Activated CD4-positive, alpha-beta T cell treated with anti-CD3 and anti-CD28 coated beads for 36 hours (primary cell): ENCODE measurements around the gene NOL7. TPM values are rescaled to one million over a fixed set of nuclear protein-coding genes. Genes with fewer than 3 reads are reported as not detected.

ENCODE experiments used
- ATAC-seq: fragments of 200-7000 bp; cut with Tn5 transposase; one replicate; pipeline ENCODE4 v1.10.0; 2021; ENCODE audit warnings: mild to moderate bottlenecking, moderate library complexity
- CTCF ChIA-PET: fragments of 350-600 bp; sonication (Branson Sonifier 250); formaldehyde crosslinking; loops from one replicate; lab custom pipeline; 2021; ENCODE audit warnings: antibody characterized with exemption; lab: Charles Lee
- POLR2A ChIA-PET: fragments of 350-600 bp; sonication (Branson Sonifier 250); formaldehyde crosslinking; loops from one replicate; lab custom pipeline; 2021; ENCODE audit warnings: antibody characterized with exemption, inconsistent platforms; lab: Charles Lee
- DNase-seq: peaks from one replicate; pipeline ENCODE4 v3.0.0-alpha.2; 2020
- H3K27ac Mint-ChIP-seq: one replicate; pipeline ENCODE4 v1.8.0; 2021; ENCODE audit warnings: mixed read lengths
- H3K27me3 Mint-ChIP-seq: one replicate; pipeline ENCODE4 v1.8.0; 2021; ENCODE audit warnings: mixed read lengths
- H3K36me3 Mint-ChIP-seq: one replicate; pipeline ENCODE4 v1.8.0; 2021; ENCODE audit warnings: low read depth, mixed read lengths
- H3K4me1 Mint-ChIP-seq: one replicate; pipeline ENCODE4 v1.8.0; 2021; ENCODE audit warnings: mixed read lengths
- H3K4me3 Mint-ChIP-seq: one replicate; pipeline ENCODE4 v1.8.0; 2021; ENCODE audit warnings: mild to moderate bottlenecking, moderate library complexity, mixed read lengths
- H3K9me3 Mint-ChIP-seq: one replicate; pipeline ENCODE4 v1.8.0; 2021; ENCODE audit warnings: low read depth, mixed read lengths
- intact Hi-C, 2 experiments: fragments of 100-400 bp; cut with DNase I in 1 of 2; cut with micrococcal nuclease in 1 of 2; formaldehyde crosslinking; loops; one replicate each; pipeline versions ENCODE4 v1.14.2 to v1.15.1; 2022 to 2024; cut with DNase I, micrococcal nuclease
- total RNA-seq, 2 experiments: library from RNA; stranded (reverse); gene quantifications; one replicate each; pipeline ENCODE4 v1.2.3, GENCODE V29; 2021

The NOL7 gene
- total RNA-seq, result 10 to 100 TPM; 92.8 to 97.3 TPM

DNA sequence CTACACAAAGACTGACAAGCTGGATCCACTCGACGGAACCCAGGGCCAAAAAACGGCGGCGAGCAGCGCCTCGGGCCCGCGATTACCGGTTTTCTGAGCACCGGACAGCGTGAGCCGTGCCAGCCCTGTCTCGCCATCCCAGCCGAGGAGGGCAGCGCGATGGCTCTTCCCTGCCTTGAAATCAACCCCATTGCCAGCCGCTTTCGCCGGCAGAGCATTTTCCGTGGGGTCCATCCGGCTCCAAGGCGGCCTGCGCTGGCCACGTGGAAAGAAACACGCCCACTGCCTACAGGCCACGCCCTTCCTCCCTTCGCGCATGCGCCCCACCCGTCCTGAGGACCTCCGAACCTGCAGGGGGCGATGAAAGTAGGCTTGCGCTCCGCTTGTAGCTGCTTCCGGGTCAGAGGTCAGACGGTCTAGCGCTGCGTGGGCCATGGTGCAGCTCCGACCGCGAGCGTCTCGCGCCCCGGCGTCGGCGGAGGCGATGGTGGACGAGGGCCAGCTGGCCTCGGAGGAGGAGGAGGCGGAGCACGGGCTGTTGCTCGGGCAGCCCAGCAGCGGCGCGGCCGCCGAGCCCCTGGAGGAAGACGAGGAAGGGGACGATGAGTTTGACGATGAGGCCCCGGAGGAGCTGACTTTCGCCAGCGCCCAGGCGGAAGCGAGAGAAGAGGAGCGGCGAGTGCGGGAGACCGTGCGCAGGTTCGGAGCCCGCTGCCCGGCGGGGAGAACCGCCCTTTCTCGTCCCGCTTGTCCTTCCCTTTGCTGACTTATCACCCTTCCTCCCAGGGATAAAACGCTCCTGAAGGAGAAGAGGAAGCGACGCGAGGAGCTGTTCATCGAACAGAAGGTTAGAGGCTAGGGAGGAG, at the start of gene NOL7:
NOL7 (plus strand) TSS at position 410 of the 866 bp plus-strand sequence; CDS start at position 434, 24 bp downstream.
- Mint-ChIP-seq H3K9me3 (no peaks in the 10 kb centered on the region), H3K36me3 (peaks cover 44% of the 10 kb centered on the region), H3K4me3 (peak within 1 kb of the TSS; percentile 92), H3K27ac (peak within 1 kb of the TSS; percentile 90), H3K27me3 (no peaks in the 10 kb centered on the region), H3K4me1 (peaks cover 44% of the 10 kb centered on the region)
- POLR2A ChIA-PET, result interaction anchor here (0.6 to 2.1 kb wide), 9 partner anchors 10 to 286 kb away, joined by 3 to 10 read pairs (median 5); partner anchors contain the start of genes RANBP9, SIRT5 and TBC1D7
- ATAC-seq, result peak; percentile 92
- intact Hi-C loops, result loop anchor here (1.0 to 5.0 kb wide), 11 partner anchors 41 to 1632 kb away; partner anchors contain the start of genes SIRT5 (in 2 of the 2), GFOD1 (in 1 of the 2), JARID2 (in 1 of the 2) and MCUR1 (in 1 of the 2)
- CTCF ChIA-PET, result interaction anchor here (0.6 to 3.6 kb wide), 25 partner anchors 9 to 431 kb away, joined by 3 to 32 read pairs (median 5); partner anchors contain the start of genes RANBP9, SIRT5 and TBC1D7
- peak; percentile 99 for DNase-seq

- POLR2A ChIA-PET, result no interaction called here
- Mint-ChIP-seq H3K4me1 (no peaks in the 10 kb centered on the region), H3K4me3 (no peak overlapping the region), H3K27me3 (peaks cover 10% of the 10 kb centered on the region), H3K36me3 (no peaks in the 10 kb centered on the region), H3K27ac (no peak overlapping the region), H3K9me3 (no peaks in the 10 kb centered on the region)
- intact Hi-C loops, result no loop called here
- no peak for ATAC-seq
- CTCF ChIA-PET, result interaction anchor here (0.9 kb wide), 1 partner anchor 50 kb away, joined by 4 read pairs; the partner anchor contains the start of gene NOL7
- no peak for DNase-seq
Measured at GRCh38 chr6:13565921-13566320, 49.2 kb upstream of the NOL7 start.

DNA sequence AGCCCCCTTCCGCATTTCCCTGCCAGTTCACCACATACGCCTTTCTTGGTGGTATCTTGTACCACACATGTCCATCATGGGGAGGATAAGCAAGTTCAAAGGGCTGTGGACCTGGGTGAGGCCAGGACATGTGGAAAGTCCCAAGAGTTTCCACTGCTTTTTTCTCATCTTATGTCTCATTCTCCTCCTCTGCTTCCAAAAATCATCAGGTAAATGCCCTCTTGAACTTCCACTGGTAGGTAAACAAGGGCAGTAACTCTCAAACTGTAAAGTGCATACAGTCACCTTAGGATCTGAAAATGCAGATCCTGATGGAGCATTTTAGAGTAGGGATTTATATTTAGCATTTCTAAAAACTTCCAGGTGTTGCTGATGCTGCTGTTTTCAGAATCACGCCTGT, 48.6 kb upstream of the NOL7 start:
- Mint-ChIP-seq H3K4me3 (no peak overlapping the region), H3K27me3 (peaks cover 10% of the 10 kb centered on the region), H3K4me1 (no peaks in the 10 kb centered on the region), H3K36me3 (no peaks in the 10 kb centered on the region), H3K9me3 (no peaks in the 10 kb centered on the region), H3K27ac (no peak overlapping the region)
- CTCF ChIA-PET, result no interaction called here
- ATAC-seq (no peak), DNase-seq (no peak)
- intact Hi-C loops, result no loop called here
- POLR2A ChIA-PET, result no interaction called here

GRCh38 chr6:13568970-13569369, 46.2 kb upstream of the NOL7 start:
- no peak overlapping the region for H3K4me3 Mint-ChIP-seq
- DNase-seq, result no peak
- H3K27me3 Mint-ChIP-seq, result peaks cover 10% of the 10 kb centered on the region
- no peak overlapping the region for H3K27ac Mint-ChIP-seq
- ChIA-PET POLR2A (interaction anchor here (0.6 kb wide), 1 partner anchor 79 kb away, joined by 7 read pairs; no protein-coding TSS in a partner anchor), CTCF (interaction anchor here (0.6 kb wide), 1 partner anchor 9 kb away, joined by 3 read pairs; no protein-coding TSS in a partner anchor)
- H3K9me3 Mint-ChIP-seq, result no peaks in the 10 kb centered on the region
- intact Hi-C loops, result no loop called here
- H3K4me1 Mint-ChIP-seq, result peaks cover 8% of the 10 kb centered on the region
- no peaks in the 10 kb centered on the region for H3K36me3 Mint-ChIP-seq
- no peak for ATAC-seq

DNA sequence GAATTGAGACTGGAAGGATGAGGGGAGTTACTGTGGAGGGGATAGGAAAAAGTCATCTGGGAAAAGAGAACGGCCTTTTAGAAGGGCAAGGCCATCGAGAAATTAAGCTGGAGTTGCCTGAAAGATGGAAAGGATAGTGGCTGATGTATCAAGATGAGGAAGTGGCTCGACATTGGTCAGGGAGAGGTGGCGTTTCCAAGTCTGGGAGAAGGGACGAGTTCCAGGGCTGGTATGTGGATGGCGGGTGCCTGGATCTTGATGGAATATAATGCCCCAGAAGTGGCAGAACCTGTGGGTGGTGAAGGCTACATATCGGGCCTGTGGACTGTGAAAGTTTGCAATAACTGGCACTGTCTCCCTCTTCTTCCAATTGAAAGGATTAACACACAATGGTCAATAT, 42.9 kb upstream of the NOL7 start:
- intact Hi-C loops, result loop anchor here in 1 of 2 experiments (5.0 to 10.0 kb wide), 2 partner anchors 495 to 1557 kb away; partner anchors contain the start of gene HIVEP1
- POLR2A ChIA-PET, result interaction anchor here (1.1 kb wide), 1 partner anchor 242 kb away, joined by 4 read pairs; no protein-coding TSS in a partner anchor
- DNase-seq (no peak), ATAC-seq (no peak)
- H3K4me1 Mint-ChIP-seq, result peaks cover 22% of the 10 kb centered on the region
- peaks cover 5% of the 10 kb centered on the region for H3K36me3 Mint-ChIP-seq
- H3K4me3 Mint-ChIP-seq, result no peak overlapping the region
- no peaks in the 10 kb centered on the region for H3K9me3 Mint-ChIP-seq
- peaks cover 2% of the 10 kb centered on the region for H3K27me3 Mint-ChIP-seq
- no peak overlapping the region for H3K27ac Mint-ChIP-seq
- CTCF ChIA-PET, result interaction anchor here (0.7 to 1.4 kb wide), 6 partner anchors 8 to 244 kb away, joined by 3 to 5 read pairs (median 3); partner anchors contain the start of genes NOL7 and TBC1D7

GRCh38 chr6:13572951-13573654, 42.0 kb upstream of the NOL7 start:
- POLR2A ChIA-PET, result interaction anchor here (0.5 to 1.1 kb wide), 2 partner anchors 43 to 242 kb away, joined by 4 read pairs; no protein-coding TSS in a partner anchor
- Mint-ChIP-seq H3K27ac (peak overlapping the region; percentile 12), H3K4me3 (peak overlapping the region; percentile 94), H3K9me3 (peaks cover 5% of the 10 kb centered on the region), H3K27me3 (peaks cover 2% of the 10 kb centered on the region), H3K36me3 (peaks cover 10% of the 10 kb centered on the region), H3K4me1 (peaks cover 22% of the 10 kb centered on the region)
- DNase-seq (no peak), ATAC-seq (no peak)
- CTCF ChIA-PET, result interaction anchor here (0.8 to 2.7 kb wide), 9 partner anchors 9 to 241 kb away, joined by 3 to 15 read pairs (median 3); partner anchors contain the start of genes MCUR1 and NOL7
- intact Hi-C loops, result loop anchor here in 1 of 2 experiments (5.0 to 10.0 kb wide), 2 partner anchors 494 to 1558 kb away; partner anchors contain the start of gene HIVEP1

GRCh38 chr6:13573669-13574110, 41.4 kb upstream of the NOL7 start:
- H3K9me3 Mint-ChIP-seq, result peaks cover 5% of the 10 kb centered on the region
- DNase-seq (peak; percentile 39), ATAC-seq (no peak)
- H3K4me3 Mint-ChIP-seq, result peak overlapping the region; percentile 94
- H3K36me3 Mint-ChIP-seq, result peaks cover 11% of the 10 kb centered on the region
- intact Hi-C loops, result loop anchor here (1.0 to 10.0 kb wide), 14 partner anchors 42 to 1559 kb away; partner anchors contain the start of genes GFOD1 (in 2 of the 2), MCUR1 (in 2 of the 2), NOL7 (in 2 of the 2) and HIVEP1 (in 1 of the 2)
- no peaks in the 10 kb centered on the region for H3K27me3 Mint-ChIP-seq
- peaks cover 22% of the 10 kb centered on the region for H3K4me1 Mint-ChIP-seq
- ChIA-PET CTCF (interaction anchor here (0.8 to 2.7 kb wide), 12 partner anchors 12 to 246 kb away, joined by 3 to 21 read pairs (median 4); partner anchors contain the start of genes MCUR1, NOL7 and TBC1D7), POLR2A (interaction anchor here (0.5 to 1.9 kb wide), 4 partner anchors 12 to 245 kb away, joined by 4 to 12 read pairs (median 4); partner anchors contain the start of gene TBC1D7)
- H3K27ac Mint-ChIP-seq, result peak overlapping the region; percentile 79

DNA sequence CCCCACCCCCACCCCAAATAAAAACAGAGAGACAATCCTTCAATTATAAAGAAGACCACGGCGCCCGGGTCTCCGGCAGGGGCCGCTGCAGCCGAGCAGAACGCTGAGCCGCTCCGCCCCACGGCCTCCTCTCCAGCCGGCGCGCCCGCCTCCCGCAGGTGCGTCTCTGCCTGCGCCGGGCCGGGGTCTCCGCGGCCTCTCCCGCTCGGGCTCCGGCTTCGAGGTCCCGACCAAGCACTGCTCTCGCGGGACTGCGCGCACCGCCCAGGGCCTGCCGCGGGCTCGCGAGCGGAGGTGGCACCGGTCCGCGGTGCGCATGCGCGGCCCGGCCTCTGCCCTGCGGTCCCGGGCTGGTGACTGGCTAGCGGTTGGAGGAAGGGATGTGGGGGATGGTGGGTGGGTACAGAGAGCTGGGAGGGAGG, 41.0 kb upstream of the NOL7 start:
- ATAC-seq, result peak; percentile 80
- Mint-ChIP-seq H3K4me3 (peak overlapping the region; percentile 94), H3K27me3 (no peaks in the 10 kb centered on the region), H3K27ac (peak overlapping the region; percentile 100), H3K4me1 (peaks cover 22% of the 10 kb centered on the region), H3K36me3 (peaks cover 11% of the 10 kb centered on the region), H3K9me3 (peaks cover 5% of the 10 kb centered on the region)
- ChIA-PET CTCF (interaction anchor here (0.5 to 2.7 kb wide), 34 partner anchors 12 to 544 kb away, joined by 3 to 32 read pairs (median 5); partner anchors contain the start of genes CD83, NOL7 and TBC1D7), POLR2A (interaction anchor here (0.5 to 1.9 kb wide), 12 partner anchors 12 to 246 kb away, joined by 3 to 12 read pairs (median 4); partner anchors contain the start of genes NOL7, RANBP9 and TBC1D7)
- DNase-seq, result peak; percentile 95
- intact Hi-C loops, result loop anchor here (1.0 to 10.0 kb wide), 14 partner anchors 41 to 1559 kb away; partner anchors contain the start of genes GFOD1 (in 2 of the 2), MCUR1 (in 2 of the 2), NOL7 (in 2 of the 2) and HIVEP1 (in 1 of the 2)

- CTCF ChIA-PET, result interaction anchor here (0.5 to 2.7 kb wide), 59 partner anchors 12 to 663 kb away, joined by 3 to 32 read pairs (median 4); partner anchors contain the start of genes CD83, NOL7, RANBP9 and TBC1D7
- Mint-ChIP-seq H3K4me3 (peak within 1 kb of the TSS; percentile 94), H3K9me3 (peaks cover 5% of the 10 kb centered on the region), H3K27ac (peak within 1 kb of the TSS; percentile 100), H3K4me1 (peaks cover 22% of the 10 kb centered on the region), H3K36me3 (peaks cover 11% of the 10 kb centered on the region), H3K27me3 (no peaks in the 10 kb centered on the region)
- intact Hi-C loops, result loop anchor here (1.0 to 10.0 kb wide), 15 partner anchors 41 to 1560 kb away; partner anchors contain the start of genes GFOD1 (in 2 of the 2), MCUR1 (in 2 of the 2), NOL7 (in 2 of the 2) and TBC1D7 (in 2 of the 2)
- ATAC-seq (peak; percentile 67), DNase-seq (peak; percentile 91)
- POLR2A ChIA-PET, result interaction anchor here (0.5 to 1.9 kb wide), 14 partner anchors 12 to 1285 kb away, joined by 3 to 12 read pairs (median 4); partner anchors contain the start of genes NOL7, RANBP9 and TBC1D7
Measured at GRCh38 chr6:13574571-13575376, 40.4 kb upstream of the NOL7 start, which contains the start of gene SIRT5. SIRT5 (plus strand) TSS chr6:13574601; CDS start chr6:13584111, 9,510 bp downstream.
